Right renal pelvis (tissue), 4 donors: ENCODE results near the gene C17orf78. TPM values are rescaled to one million over a fixed set of nuclear protein-coding genes. Genes with fewer than 3 reads are reported as not detected.
A peak's percentile ranks its signal among the peaks of the same experiment; 100 is the strongest.
"Not testable (repeated sequence)": the region's sequence is repeated elsewhere in the genome, so short reads cannot be mapped to it uniquely, and the experiment has no call there.

Experiments
- DNase-seq, 4 donors: peaks; one replicate each; pipeline ENCODE4 v3.0.0-alpha.2; 2013; ENCODE audit warnings: low read depth in 4 of 4, low spot score in 3 of 4, missing footprints in 1 of 4
- polyA plus RNA-seq, 4 donors: library from polyadenylated mRNA; unstranded; fragments of 120-200 nt; gene quantifications; one replicate each; pipeline ENCODE4 v1.2.1, GENCODE V29; 2013; ENCODE audit not compliant: insufficient read length in 4 of 4

Gene C17orf78
- polyA plus RNA-seq, 4 donors, result 0.06 to 0.11 TPM; not detected in 2

- DNase-seq, result no peak
These were observed 9.7 kb downstream of the C17orf78 start for GRCh38 chr17:37385474-37385990.

- DNase-seq, result no peak
These were observed 10.7 kb downstream of the C17orf78 start for GRCh38 chr17:37386462-37386861.

GRCh38 chr17:37388266-37388665 is 12.5 kb downstream of the C17orf78 start:
- DNase-seq, result no peak

- no peak for DNase-seq
These were observed 13.4 kb downstream of the C17orf78 start for GRCh38 chr17:37389160-37389559.

- no peak for DNase-seq
These were observed 15.4 kb downstream of the C17orf78 start for GRCh38 chr17:37391146-37391545.

GRCh38 chr17:37392024-37392590 is 16.3 kb downstream of the C17orf78 start:
- no peak for DNase-seq

GRCh38 chr17:37393352-37393751 is 17.6 kb downstream of the C17orf78 start:
- no peak for DNase-seq

GRCh38 chr17:37399265-37399803 is 23.5 kb downstream of the C17orf78 start:
- DNase-seq, result no peak

- no peak for DNase-seq
These were observed 24.7 kb downstream of the C17orf78 start for GRCh38 chr17:37400505-37400904.

- not testable (repeated sequence) for DNase-seq
These were observed 29.7 kb downstream of the C17orf78 start for GRCh38 chr17:37405522-37405921.

GRCh38 chr17:37405955-37406634 is 30.3 kb downstream of the C17orf78 start:
- no peak for DNase-seq

- DNase-seq, result peak; percentile 24 to 52 (median 44)
These were observed 31.1 kb downstream of the C17orf78 start, which contains the start of the genes ACACA and TADA2A for GRCh38 chr17:37406635-37407461. ACACA (minus strand) TSS chr17:37406836; CDS start chr17:37406299, 537 bp downstream. TADA2A (plus strand) TSS chr17:37406886; CDS start chr17:37411366, 4,480 bp downstream.

GRCh38 chr17:37408145-37408479 is 32.3 kb downstream of the C17orf78 start:
- DNase-seq, result not testable (repeated sequence)

GRCh38 chr17:37410357-37410756 is 34.6 kb downstream of the C17orf78 start:
- no peak for DNase-seq

GRCh38 chr17:37413875-37414519 is 38.2 kb downstream of the C17orf78 start:
- no peak for DNase-seq

GRCh38 chr17:37417852-37418251 is 42.1 kb downstream of the C17orf78 start:
- DNase-seq, result no peak

- no peak for DNase-seq
These were observed 47.3 kb downstream of the C17orf78 start for GRCh38 chr17:37422971-37423625.

GRCh38 chr17:37425268-37425667 is 49.5 kb downstream of the C17orf78 start:
- DNase-seq, result no peak

- no peak for DNase-seq
These were observed 53.3 kb downstream of the C17orf78 start for GRCh38 chr17:37429039-37429438.

GRCh38 chr17:37429453-37429852 is 53.7 kb downstream of the C17orf78 start:
- no peak for DNase-seq
